MCF 10A (cell line): ENCODE results near the gene XAGE2. TPM values are rescaled to one million over a fixed set of nuclear protein-coding genes. Genes with fewer than 3 reads are reported as not detected.
A peak's percentile ranks its signal among the peaks of the same experiment; 100 is the strongest.

Experiments used
- BruUV-seq: library from RNA; stranded (reverse); fragments of 400-500 nt; replicated peaks from 2 replicates; lab custom pipeline; 2021; lab: Mats Ljungman, UMichigan
- CTCF ChIA-PET: fragments of 300-600 bp; sonication (Branson Sonifier 250); formaldehyde crosslinking; extraction: SDS; loops from one replicate; lab custom pipeline; 2021; ENCODE audit warnings: antibody characterized with exemption, inconsistent platforms; lab: Yijun Ruan, JAX
- POLR2A ChIA-PET: fragments of 300-600, 350-650 bp; sonication (Branson Sonifier 250); formaldehyde crosslinking; extraction: SDS; loops from one replicate; lab custom pipeline; 2020; ENCODE audit warnings: antibody characterized with exemption, inconsistent platforms; lab: Yijun Ruan, JAX
- DNase-seq: peaks from one replicate; pipeline ENCODE4 v3.0.0-alpha.2; 2018; ENCODE audit not compliant: unreplicated experiment
- H3K27ac Mint-ChIP-seq: one replicate; pipeline ENCODE4 v1.8.0; 2022; ENCODE audit warnings: mild to moderate bottlenecking, low read depth, mixed read lengths; ENCODE audit not compliant: unreplicated experiment
- H3K27me3 Mint-ChIP-seq: one replicate; pipeline ENCODE4 v1.8.0; 2022; ENCODE audit warnings: mixed read lengths; ENCODE audit not compliant: insufficient read depth, unreplicated experiment
- H3K36me3 Mint-ChIP-seq: one replicate; pipeline ENCODE4 v1.8.0; 2022; ENCODE audit warnings: mild to moderate bottlenecking, moderate library complexity, mixed read lengths; ENCODE audit not compliant: insufficient read depth, unreplicated experiment
- H3K4me1 Mint-ChIP-seq: one replicate; pipeline ENCODE4 v1.8.0; 2022; ENCODE audit warnings: mixed read lengths; ENCODE audit not compliant: insufficient read depth, unreplicated experiment
- H3K4me3 Mint-ChIP-seq: one replicate; pipeline ENCODE4 v1.8.0; 2022; ENCODE audit warnings: mild to moderate bottlenecking, moderate library complexity, mixed read lengths; ENCODE audit not compliant: unreplicated experiment
- H3K9me3 Mint-ChIP-seq: one replicate; pipeline ENCODE4 v1.8.0; 2022; ENCODE audit warnings: mixed read lengths; ENCODE audit not compliant: unreplicated experiment
- intact Hi-C: fragments of 100-400 bp; cut with micrococcal nuclease; formaldehyde crosslinking; loops from 2 replicates; pipeline ENCODE4 v1.14.1; 2022
- total RNA-seq: library from RNA; stranded (reverse); gene quantifications from 2 replicates; pipeline ENCODE4 v1.2.3, GENCODE V29; 2022
- TF ChIP-seq, protein P1 (sequence below): fragments of 200-600 bp; IDR thresholded peaks from one replicate; pipeline ENCODE4 v1.8.0; 2022; ENCODE audit warnings: antibody characterized with exemption, mild to moderate bottlenecking; ENCODE audit not compliant: unreplicated experiment

Gene XAGE2
- total RNA-seq, 1 experiment from 2014 or later = not detected

DNA sequence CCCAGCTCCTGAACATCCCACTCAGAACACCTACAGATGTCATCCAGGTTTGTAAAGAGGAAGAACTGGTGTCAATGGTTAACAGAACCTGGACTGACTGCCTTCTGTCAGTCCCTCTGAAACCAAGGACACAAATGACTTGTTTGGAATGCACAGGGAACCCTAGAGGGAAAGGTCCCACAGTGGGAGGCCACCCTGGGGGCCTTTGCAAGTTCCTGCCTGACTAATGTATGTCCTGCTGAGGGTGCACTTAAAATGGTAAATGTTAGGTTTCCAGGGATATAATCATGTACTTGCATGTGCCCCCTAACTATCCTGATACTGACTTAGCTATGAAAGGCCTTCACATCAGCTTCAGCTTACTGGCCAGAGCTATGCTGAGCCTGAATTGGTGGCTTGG is 15.0 kb upstream of the XAGE2 start:
- DNase-seq = no peak
- CTCF ChIA-PET = interaction anchor here (1.0 kb wide), 1 partner anchor 9 kb away, joined by 4 read pairs; no protein-coding TSS in a partner anchor
- POLR2A ChIA-PET = interaction anchor here (0.7 kb wide), 1 partner anchor 868 kb away, joined by 3 read pairs; no protein-coding TSS in a partner anchor
- Mint-ChIP-seq H3K27ac (no peak overlapping the region), H3K27me3 (peaks cover 34% of the 10 kb centered on the region), H3K36me3 (no peaks in the 10 kb centered on the region), H3K4me1 (no peaks in the 10 kb centered on the region), H3K4me3 (no peak overlapping the region), H3K9me3 (no peaks in the 10 kb centered on the region)
- intact Hi-C loops = no loop called here
- BruUV-seq = no TSS peak
- TF ChIP-seq, protein P1, sequence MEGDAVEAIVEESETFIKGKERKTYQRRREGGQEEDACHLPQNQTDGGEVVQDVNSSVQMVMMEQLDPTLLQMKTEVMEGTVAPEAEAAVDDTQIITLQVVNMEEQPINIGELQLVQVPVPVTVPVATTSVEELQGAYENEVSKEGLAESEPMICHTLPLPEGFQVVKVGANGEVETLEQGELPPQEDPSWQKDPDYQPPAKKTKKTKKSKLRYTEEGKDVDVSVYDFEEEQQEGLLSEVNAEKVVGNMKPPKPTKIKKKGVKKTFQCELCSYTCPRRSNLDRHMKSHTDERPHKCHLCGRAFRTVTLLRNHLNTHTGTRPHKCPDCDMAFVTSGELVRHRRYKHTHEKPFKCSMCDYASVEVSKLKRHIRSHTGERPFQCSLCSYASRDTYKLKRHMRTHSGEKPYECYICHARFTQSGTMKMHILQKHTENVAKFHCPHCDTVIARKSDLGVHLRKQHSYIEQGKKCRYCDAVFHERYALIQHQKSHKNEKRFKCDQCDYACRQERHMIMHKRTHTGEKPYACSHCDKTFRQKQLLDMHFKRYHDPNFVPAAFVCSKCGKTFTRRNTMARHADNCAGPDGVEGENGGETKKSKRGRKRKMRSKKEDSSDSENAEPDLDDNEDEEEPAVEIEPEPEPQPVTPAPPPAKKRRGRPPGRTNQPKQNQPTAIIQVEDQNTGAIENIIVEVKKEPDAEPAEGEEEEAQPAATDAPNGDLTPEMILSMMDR = no peak

DNA sequence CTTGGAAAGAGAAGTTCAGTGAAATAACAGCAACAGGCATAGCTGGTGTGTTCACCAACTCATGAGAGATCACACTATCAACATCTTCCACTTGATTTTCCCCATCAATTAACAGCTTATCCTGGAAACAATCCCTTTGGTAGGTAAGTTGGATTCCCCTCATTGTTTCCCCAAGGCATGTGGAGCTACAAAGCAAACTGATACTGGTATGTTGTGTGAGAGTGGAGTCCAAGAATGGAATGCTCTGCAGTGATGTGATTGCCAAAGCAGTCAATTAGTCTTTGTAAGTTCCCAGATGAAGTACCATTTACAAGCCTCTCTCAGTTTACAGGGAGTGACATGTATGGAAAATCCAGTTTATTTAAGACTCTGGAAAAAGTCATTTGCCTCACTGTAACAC is 13.7 kb upstream of the XAGE2 start:
- intact Hi-C loops = no loop called here
- TF ChIP-seq, protein P1 = no peak
- CTCF ChIA-PET = no interaction called here
- no TSS peak for BruUV-seq
- H3K4me1 Mint-ChIP-seq = no peaks in the 10 kb centered on the region
- H3K36me3 Mint-ChIP-seq = no peaks in the 10 kb centered on the region
- POLR2A ChIA-PET = no interaction called here
- peaks cover 37% of the 10 kb centered on the region for H3K27me3 Mint-ChIP-seq
- H3K4me3 Mint-ChIP-seq = no peak overlapping the region
- no peaks in the 10 kb centered on the region for H3K9me3 Mint-ChIP-seq
- no peak overlapping the region for H3K27ac Mint-ChIP-seq
- DNase-seq = no peak

DNA sequence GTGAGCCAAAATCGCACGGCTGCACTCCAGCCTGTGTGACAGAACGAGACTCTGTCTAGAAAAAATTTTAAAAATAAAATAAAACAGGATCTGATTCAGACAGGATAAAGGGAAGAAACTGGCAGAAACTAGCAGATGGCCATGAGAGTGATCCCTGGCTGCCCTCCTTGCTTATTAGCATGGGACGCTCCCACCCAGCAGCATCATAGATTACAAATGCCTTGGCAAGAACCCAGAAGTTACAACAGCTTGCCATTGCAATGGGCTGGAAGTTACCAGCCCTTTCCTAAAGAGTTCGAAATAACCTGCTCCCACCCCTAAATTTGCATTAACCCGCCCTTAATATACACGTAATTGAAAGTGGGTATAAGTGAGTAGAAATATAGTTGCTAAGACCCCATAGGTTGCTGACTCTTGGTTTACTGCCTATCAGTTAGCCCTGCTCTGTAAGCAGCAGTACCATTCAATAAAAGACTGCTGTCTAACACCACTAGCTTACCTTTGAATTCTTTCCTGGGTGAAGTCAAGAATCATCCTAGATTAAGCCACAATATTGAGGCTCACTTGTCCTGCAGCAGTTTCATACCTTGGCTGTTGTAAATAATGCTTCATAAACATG is 9.1 kb upstream of the XAGE2 start:
- no TSS peak for BruUV-seq
- H3K4me3 Mint-ChIP-seq = no peak overlapping the region
- POLR2A ChIA-PET = no interaction called here
- TF ChIP-seq, protein P1 = no peak
- CTCF ChIA-PET = no interaction called here
- peaks cover 52% of the 10 kb centered on the region for H3K27me3 Mint-ChIP-seq
- peak; percentile 49 for DNase-seq
- no peaks in the 10 kb centered on the region for H3K36me3 Mint-ChIP-seq
- no peak overlapping the region for H3K27ac Mint-ChIP-seq
- no peaks in the 10 kb centered on the region for H3K9me3 Mint-ChIP-seq
- no peaks in the 10 kb centered on the region for H3K4me1 Mint-ChIP-seq
- intact Hi-C loops = no loop called here

DNA sequence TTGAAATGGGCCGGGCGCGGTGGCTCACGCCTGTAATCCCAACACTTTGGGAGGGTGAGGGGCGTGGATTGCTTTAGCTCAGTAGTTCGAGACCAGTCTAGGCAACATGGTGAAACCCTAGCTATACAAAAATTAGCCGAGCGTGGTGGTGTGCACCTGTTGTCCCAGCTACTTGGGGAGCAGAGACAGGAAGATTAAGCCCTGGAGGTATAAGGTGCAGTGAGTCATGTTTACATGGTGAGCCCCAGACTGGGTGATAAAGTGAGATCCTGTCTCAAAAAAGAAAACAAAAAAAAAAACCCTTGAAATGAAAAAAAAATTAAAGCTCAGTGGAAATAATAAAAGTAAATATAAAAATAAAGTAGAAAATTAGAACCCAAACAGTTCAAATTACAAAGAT is 6.9 kb upstream of the XAGE2 start:
- intact Hi-C loops = no loop called here
- Mint-ChIP-seq H3K27me3 (peaks cover 58% of the 10 kb centered on the region), H3K27ac (no peak overlapping the region), H3K9me3 (peaks cover under 1% of the 10 kb centered on the region), H3K4me1 (no peaks in the 10 kb centered on the region), H3K4me3 (no peak overlapping the region), H3K36me3 (no peaks in the 10 kb centered on the region)
- no TSS peak for BruUV-seq
- ChIA-PET POLR2A (no interaction called here), CTCF (no interaction called here)
- no peak for DNase-seq
- TF ChIP-seq, protein P1 = no peak
